Measurements from ENCODE around the gene RAB27A.

The RAB27A gene

DNA sequence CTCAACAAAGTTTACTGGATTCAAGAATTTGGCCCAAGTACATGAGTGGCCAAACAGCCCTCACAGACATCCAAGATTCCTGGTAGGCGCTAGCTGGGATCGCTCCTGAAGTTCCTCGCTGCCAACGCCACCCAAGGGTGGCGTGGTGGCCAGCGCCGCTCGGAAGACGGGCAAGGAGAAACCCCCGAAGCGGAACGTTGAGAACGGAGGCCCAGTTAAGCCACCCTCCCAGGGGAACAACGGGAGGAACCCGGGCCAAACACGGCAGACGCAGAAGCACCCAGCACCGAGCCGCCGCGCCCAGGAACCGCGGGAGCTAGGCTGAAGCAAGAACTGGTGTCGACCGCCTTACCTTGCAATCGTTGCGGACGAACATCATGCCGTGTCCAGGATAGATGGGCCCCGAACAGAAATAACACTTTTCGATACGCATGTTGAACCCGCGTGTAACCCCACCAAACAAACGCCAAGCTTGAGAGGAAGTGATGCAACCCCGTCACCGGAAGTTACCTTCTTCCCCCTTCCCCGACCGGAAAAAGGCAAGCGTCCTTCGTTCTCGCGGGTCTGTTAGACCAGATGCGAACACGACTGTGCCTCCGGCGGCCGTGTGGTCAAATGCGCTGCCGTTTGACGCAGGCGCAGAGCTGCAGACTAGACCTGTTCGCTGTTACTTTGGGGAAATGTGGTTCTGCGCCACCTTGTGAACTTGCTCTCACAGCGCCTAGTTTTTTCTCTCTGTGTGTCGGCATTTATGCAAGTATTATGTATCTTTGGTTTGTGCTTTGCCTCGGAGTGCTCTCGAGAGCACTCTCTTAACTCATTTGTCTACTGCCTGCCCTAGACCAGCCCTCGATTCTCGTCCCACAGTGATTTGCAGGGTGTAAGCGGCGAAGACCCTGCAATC is 92.9 kb downstream of the RAB27A start, which contains the start of gene RSL24D1 (continued):
- TF ChIP-seq, protein P1, sequence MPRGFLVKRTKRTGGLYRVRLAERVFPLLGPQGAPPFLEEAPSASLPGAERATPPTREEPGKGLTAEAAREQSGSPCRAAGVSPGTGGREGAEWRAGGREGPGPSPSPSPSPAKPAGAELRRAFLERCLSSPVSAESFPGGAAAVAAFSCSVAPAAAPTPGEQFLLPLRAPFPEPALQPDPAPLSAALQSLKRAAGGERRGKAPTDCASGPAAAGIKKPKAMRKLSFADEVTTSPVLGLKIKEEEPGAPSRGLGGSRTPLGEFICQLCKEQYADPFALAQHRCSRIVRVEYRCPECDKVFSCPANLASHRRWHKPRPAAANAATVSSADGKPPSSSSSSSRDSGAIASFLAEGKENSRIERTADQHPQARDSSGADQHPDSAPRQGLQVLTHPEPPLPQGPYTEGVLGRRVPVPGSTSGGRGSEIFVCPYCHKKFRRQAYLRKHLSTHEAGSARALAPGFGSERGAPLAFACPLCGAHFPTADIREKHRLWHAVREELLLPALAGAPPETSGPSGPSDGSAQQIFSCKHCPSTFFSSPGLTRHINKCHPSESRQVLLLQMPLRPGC (tag by site-specific recombination; IDR thresholded peaks at IDR 0.05), result peak; percentile 42; the same call in 1 of the 2 replicates
- no peak for TF ChIP-seq ZNF549 (tag by site-specific recombination; IDR thresholded peaks at IDR 0.05)
- peak; percentile 17; the same call in 1 of the 2 replicates for TF ChIP-seq SP3 (tag by site-specific recombination; IDR thresholded peaks at IDR 0.05)
- no peak; the same call in 1 of the 2 replicates for TF ChIP-seq KLF16 (tag by site-specific recombination; IDR thresholded peaks at IDR 0.05)
- TF ChIP-seq, protein P2, sequence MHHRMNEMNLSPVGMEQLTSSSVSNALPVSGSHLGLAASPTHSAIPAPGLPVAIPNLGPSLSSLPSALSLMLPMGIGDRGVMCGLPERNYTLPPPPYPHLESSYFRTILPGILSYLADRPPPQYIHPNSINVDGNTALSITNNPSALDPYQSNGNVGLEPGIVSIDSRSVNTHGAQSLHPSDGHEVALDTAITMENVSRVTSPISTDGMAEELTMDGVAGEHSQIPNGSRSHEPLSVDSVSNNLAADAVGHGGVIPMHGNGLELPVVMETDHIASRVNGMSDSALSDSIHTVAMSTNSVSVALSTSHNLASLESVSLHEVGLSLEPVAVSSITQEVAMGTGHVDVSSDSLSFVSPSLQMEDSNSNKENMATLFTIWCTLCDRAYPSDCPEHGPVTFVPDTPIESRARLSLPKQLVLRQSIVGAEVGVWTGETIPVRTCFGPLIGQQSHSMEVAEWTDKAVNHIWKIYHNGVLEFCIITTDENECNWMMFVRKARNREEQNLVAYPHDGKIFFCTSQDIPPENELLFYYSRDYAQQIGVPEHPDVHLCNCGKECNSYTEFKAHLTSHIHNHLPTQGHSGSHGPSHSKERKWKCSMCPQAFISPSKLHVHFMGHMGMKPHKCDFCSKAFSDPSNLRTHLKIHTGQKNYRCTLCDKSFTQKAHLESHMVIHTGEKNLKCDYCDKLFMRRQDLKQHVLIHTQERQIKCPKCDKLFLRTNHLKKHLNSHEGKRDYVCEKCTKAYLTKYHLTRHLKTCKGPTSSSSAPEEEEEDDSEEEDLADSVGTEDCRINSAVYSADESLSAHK (tag by site-specific recombination; IDR thresholded peaks at IDR 0.05), result no peak
- TF ChIP-seq, protein P3, sequence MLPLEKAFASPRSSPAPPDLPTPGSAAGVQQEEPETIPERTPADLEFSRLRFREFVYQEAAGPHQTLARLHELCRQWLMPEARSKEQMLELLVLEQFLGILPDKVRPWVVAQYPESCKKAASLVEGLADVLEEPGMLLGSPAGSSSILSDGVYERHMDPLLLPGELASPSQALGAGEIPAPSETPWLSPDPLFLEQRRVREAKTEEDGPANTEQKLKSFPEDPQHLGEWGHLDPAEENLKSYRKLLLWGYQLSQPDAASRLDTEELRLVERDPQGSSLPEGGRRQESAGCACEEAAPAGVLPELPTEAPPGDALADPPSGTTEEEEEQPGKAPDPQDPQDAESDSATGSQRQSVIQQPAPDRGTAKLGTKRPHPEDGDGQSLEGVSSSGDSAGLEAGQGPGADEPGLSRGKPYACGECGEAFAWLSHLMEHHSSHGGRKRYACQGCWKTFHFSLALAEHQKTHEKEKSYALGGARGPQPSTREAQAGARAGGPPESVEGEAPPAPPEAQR (tag by site-specific recombination; IDR thresholded peaks at IDR 0.05), result no peak
- TF ChIP-seq ZNF335 (tag by site-specific recombination; conservative IDR thresholded peaks at IDR 0.05), result peak; percentile 56
- TF ChIP-seq, protein P4, sequence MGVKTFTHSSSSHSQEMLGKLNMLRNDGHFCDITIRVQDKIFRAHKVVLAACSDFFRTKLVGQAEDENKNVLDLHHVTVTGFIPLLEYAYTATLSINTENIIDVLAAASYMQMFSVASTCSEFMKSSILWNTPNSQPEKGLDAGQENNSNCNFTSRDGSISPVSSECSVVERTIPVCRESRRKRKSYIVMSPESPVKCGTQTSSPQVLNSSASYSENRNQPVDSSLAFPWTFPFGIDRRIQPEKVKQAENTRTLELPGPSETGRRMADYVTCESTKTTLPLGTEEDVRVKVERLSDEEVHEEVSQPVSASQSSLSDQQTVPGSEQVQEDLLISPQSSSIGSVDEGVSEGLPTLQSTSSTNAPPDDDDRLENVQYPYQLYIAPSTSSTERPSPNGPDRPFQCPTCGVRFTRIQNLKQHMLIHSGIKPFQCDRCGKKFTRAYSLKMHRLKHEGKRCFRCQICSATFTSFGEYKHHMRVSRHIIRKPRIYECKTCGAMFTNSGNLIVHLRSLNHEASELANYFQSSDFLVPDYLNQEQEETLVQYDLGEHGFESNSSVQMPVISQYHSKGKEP (tag by site-specific recombination; IDR thresholded peaks at IDR 0.05), result no peak
- TF ChIP-seq, protein P5, sequence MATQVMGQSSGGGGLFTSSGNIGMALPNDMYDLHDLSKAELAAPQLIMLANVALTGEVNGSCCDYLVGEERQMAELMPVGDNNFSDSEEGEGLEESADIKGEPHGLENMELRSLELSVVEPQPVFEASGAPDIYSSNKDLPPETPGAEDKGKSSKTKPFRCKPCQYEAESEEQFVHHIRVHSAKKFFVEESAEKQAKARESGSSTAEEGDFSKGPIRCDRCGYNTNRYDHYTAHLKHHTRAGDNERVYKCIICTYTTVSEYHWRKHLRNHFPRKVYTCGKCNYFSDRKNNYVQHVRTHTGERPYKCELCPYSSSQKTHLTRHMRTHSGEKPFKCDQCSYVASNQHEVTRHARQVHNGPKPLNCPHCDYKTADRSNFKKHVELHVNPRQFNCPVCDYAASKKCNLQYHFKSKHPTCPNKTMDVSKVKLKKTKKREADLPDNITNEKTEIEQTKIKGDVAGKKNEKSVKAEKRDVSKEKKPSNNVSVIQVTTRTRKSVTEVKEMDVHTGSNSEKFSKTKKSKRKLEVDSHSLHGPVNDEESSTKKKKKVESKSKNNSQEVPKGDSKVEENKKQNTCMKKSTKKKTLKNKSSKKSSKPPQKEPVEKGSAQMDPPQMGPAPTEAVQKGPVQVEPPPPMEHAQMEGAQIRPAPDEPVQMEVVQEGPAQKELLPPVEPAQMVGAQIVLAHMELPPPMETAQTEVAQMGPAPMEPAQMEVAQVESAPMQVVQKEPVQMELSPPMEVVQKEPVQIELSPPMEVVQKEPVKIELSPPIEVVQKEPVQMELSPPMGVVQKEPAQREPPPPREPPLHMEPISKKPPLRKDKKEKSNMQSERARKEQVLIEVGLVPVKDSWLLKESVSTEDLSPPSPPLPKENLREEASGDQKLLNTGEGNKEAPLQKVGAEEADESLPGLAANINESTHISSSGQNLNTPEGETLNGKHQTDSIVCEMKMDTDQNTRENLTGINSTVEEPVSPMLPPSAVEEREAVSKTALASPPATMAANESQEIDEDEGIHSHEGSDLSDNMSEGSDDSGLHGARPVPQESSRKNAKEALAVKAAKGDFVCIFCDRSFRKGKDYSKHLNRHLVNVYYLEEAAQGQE (tag by site-specific recombination; IDR thresholded peaks at IDR 0.05), result no peak
- TF ChIP-seq ZNF121 (tag by site-specific recombination; IDR thresholded peaks at IDR 0.05), result no peak
- TF ChIP-seq ZNF169 (tag by site-specific recombination; IDR thresholded peaks at IDR 0.05), result no peak
- no peak for TF ChIP-seq ZNF670 (tag by site-specific recombination; IDR thresholded peaks at IDR 0.05; ENCODE audit: low read depth)
- peak; percentile 39; the same call in 1 of the 2 replicates for TF ChIP-seq ZBTB20 (tag by site-specific recombination; IDR thresholded peaks at IDR 0.05)
- TF ChIP-seq, protein P6, sequence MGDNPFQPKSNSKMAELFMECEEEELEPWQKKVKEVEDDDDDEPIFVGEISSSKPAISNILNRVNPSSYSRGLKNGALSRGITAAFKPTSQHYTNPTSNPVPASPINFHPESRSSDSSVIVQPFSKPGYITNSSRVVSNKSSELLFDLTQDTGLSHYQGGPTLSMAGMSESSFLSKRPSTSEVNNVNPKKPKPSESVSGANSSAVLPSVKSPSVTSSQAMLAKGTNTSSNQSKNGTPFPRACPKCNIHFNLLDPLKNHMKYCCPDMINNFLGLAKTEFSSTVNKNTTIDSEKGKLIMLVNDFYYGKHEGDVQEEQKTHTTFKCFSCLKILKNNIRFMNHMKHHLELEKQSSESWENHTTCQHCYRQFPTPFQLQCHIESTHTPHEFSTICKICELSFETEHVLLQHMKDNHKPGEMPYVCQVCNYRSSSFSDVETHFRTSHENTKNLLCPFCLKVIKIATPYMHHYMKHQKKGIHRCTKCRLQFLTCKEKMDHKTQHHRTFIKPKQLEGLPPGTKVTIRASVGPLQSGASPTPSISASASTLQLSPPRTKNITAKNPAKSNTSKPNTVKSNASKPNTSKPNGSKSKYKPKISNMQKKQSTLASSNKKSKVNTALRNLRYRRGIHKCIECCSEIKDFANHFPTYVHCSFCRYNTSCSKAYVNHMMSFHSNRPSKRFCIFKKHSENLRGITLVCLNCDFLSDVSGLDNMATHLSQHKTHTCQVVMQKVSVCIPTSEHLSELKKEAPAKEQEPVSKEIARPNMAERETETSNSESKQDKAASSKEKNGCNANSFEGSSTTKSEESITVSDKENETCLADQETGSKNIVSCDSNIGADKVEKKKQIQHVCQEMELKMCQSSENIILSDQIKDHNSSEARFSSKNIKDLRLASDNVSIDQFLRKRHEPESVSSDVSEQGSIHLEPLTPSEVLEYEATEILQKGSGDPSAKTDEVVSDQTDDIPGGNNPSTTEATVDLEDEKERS (tag by site-specific recombination; IDR thresholded peaks at IDR 0.05), result no peak
- no peak for TF ChIP-seq ZNF785 (tag by site-specific recombination; IDR thresholded peaks at IDR 0.05)
- no peak for TF ChIP-seq ZNF626 (tag by site-specific recombination; IDR thresholded peaks at IDR 0.05)
- no peak for TF ChIP-seq BCL11A (tag by site-specific recombination; IDR thresholded peaks at IDR 0.05; ENCODE audit: low read depth)
- TF ChIP-seq GLIS2 (tag by site-specific recombination; IDR thresholded peaks at IDR 0.05), result no peak
- no peak for TF ChIP-seq ZNF23 (tag by site-specific recombination; IDR thresholded peaks at IDR 0.05; ENCODE audit: borderline replicate concordance)
- no peak for TF ChIP-seq ZIC2 (tag by site-specific recombination; IDR thresholded peaks at IDR 0.05)
- TF ChIP-seq, protein P7, sequence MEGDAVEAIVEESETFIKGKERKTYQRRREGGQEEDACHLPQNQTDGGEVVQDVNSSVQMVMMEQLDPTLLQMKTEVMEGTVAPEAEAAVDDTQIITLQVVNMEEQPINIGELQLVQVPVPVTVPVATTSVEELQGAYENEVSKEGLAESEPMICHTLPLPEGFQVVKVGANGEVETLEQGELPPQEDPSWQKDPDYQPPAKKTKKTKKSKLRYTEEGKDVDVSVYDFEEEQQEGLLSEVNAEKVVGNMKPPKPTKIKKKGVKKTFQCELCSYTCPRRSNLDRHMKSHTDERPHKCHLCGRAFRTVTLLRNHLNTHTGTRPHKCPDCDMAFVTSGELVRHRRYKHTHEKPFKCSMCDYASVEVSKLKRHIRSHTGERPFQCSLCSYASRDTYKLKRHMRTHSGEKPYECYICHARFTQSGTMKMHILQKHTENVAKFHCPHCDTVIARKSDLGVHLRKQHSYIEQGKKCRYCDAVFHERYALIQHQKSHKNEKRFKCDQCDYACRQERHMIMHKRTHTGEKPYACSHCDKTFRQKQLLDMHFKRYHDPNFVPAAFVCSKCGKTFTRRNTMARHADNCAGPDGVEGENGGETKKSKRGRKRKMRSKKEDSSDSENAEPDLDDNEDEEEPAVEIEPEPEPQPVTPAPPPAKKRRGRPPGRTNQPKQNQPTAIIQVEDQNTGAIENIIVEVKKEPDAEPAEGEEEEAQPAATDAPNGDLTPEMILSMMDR (tag by site-specific recombination; IDR thresholded peaks at IDR 0.05), result peak; percentile 64
- peak; percentile 88 for TF ChIP-seq ZBTB17 (tag by site-specific recombination; IDR thresholded peaks at IDR 0.05)
- no peak for TF ChIP-seq ZNF830 (tag by site-specific recombination; IDR thresholded peaks at IDR 0.05; ENCODE audit: low read depth)
